Panc1 (cell line): ENCODE measurements around the gene TCF3. TPM values are rescaled to one million over a fixed set of nuclear protein-coding genes. Genes with fewer than 3 reads are reported as not detected.

ENCODE experiments used
- ATAC-seq: fragments of 200-7000 bp; cut with Tn5 transposase; 2 replicates; pipeline ENCODE4 v1.9.1; 2020; ENCODE audit warnings: mild to moderate bottlenecking, moderate library complexity
- BruUV-seq: library from RNA; stranded (reverse); fragments of 400-500 nt; replicated peaks from 2 replicates; lab custom pipeline; 2021; lab: Mats Ljungman, UMichigan
- CTCF ChIA-PET: fragments of 300-600 bp; sonication (Branson Sonifier 250); formaldehyde crosslinking; loops from one replicate; lab custom pipeline; 2022; ENCODE audit warnings: antibody characterized with exemption; lab: Charles Lee
- POLR2A ChIA-PET: fragments of 300-600 bp; sonication (Branson Sonifier 250); formaldehyde crosslinking; loops from one replicate; lab custom pipeline; 2022; ENCODE audit warnings: antibody characterized with exemption; lab: Charles Lee
- DNase-seq: peaks from one replicate; pipeline ENCODE4 v3.0.0-alpha.2; 2010; ENCODE audit warnings: low read depth, low spot score
- H3K27ac ChIP-seq: 2 replicates; pipeline ENCODE4 v1.5.1; 2011; ENCODE audit warnings: mild to moderate bottlenecking, low read length, inconsistent platforms
- H3K27me3 ChIP-seq: fragments of 200-500 bp; sonication (Bioruptor generic); 2 replicates; pipeline ENCODE4 v1.6.0; 2014; ENCODE audit warnings: low read length, inconsistent platforms; ENCODE audit not compliant: control insufficient read depth, insufficient read depth
- H3K36me3 ChIP-seq: fragments of 200-500 bp; sonication (Bioruptor generic); 2 replicates; pipeline ENCODE4 v1.5.1; 2014; ENCODE audit warnings: inconsistent platforms, mild to moderate bottlenecking, low read length, moderate library complexity; ENCODE audit not compliant: control insufficient read depth, insufficient read depth
- H3K4me1 ChIP-seq: 2 replicates; pipeline ENCODE4 v1.5.1; 2011; ENCODE audit warnings: inconsistent platforms, mild to moderate bottlenecking, low read length, moderate library complexity; ENCODE audit not compliant: control insufficient read depth, insufficient read depth
- H3K4me3 ChIP-seq, 2 experiments: 2 replicates each; pipeline ENCODE4 v1.5.1; 2011 to 2012; ENCODE audit warnings: low read depth in 2 of 2, low read length in 2 of 2, mild to moderate bottlenecking in 2 of 2, inconsistent platforms in 1 of 2, moderate library complexity in 1 of 2
- H3K9me3 ChIP-seq: fragments of 200-500 bp; sonication (Bioruptor generic); 2 replicates; pipeline ENCODE4 v1.5.1; 2014; ENCODE audit warnings: low read depth, mild to moderate bottlenecking, inconsistent platforms, low read length, moderate library complexity; ENCODE audit not compliant: control insufficient read depth, insufficient read depth
- POLR2AphosphoS5 ChIP-seq: IDR thresholded peaks from 2 replicates; pipeline ENCODE4 v1.6.1; 2012; ENCODE audit warnings: mild to moderate bottlenecking, low read depth, low read length, moderate library complexity
- SIN3A ChIP-seq: IDR thresholded peaks from 2 replicates; pipeline ENCODE4 v1.6.1; 2012; ENCODE audit warnings: low read depth, mild to moderate bottlenecking, low read length, moderate library complexity, borderline replicate concordance; ENCODE audit not compliant: insufficient read depth
- TCF7L2 ChIP-seq: IDR thresholded peaks from 2 replicates; pipeline ENCODE4 v1.6.1; 2011; ENCODE audit warnings: mild to moderate bottlenecking, low read depth, low read length, inconsistent platforms
- in situ Hi-C: cut with HindIII; loops from 2 replicates; pipeline ENCODE4 v1.10.0; 2016; ENCODE audit warnings: low sequenced_read_pairs, low pct_unique_long_range_greater_than_20kb
- intact Hi-C: fragments of 100-400 bp; cut with micrococcal nuclease; formaldehyde crosslinking; loops from one replicate; pipeline ENCODE4 v1.10.0; 2022; ENCODE audit not compliant: unreplicated experiment
- total RNA-seq: library from RNA; stranded (reverse); gene quantifications from one replicate; pipeline ENCODE4 v1.2.1, GENCODE V29; 2021; ENCODE audit not compliant: unreplicated experiment
- TF ChIP-seq, protein P1 (sequence below), 2 experiments: IDR thresholded peaks; 2 replicates each; pipeline ENCODE4 v1.6.1; 2011 to 2012; ENCODE audit warnings: low read depth in 2 of 2, control low read depth in 1 of 2, low read length in 1 of 2, mild to moderate bottlenecking in 1 of 2, moderate library complexity in 1 of 2; ENCODE audit not compliant: insufficient read depth in 1 of 2
- TF ChIP-seq, protein P2 (sequence below): fragments of 450-650 bp; IDR thresholded peaks from 2 replicates; pipeline ENCODE4 v1.5.1; 2017; ENCODE audit warnings: mild to moderate bottlenecking

The TCF3 gene
- total RNA-seq, 1 experiment from 2014 or later, result 175 TPM

DNA sequence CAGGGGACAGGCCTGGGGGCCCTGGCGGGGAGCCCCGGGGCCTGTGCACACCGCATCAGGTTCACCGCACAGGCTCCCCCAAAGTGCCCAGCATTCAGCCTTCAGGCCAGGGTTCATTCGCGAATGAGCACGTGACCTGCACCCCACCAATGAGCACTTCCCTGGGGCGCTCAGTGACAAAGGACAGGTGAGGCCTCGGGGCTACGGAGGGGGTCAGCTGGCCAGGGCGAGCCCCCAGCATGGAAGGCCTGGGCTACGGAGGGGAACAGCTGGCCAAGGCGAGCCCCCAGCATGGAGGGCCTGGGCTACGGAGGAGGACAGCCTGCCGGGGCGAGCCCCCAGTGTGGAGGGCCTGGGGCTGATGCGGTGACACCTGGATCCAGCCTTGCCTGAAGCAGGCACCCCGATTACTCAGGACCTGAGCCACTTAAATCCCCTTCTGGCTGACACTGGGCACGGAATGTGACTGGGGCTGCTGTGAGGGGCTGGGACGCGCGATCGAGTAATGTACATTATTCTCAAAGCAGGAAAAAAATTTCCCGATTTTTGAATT, 23.1 kb downstream of the TCF3 start:
- intact Hi-C loops, result no loop called here
- no peaks in the 10 kb centered on the region for H3K4me1 ChIP-seq
- H3K27ac ChIP-seq, result no peak overlapping the region
- ATAC-seq, result no peak
- POLR2A ChIA-PET, result no interaction called here
- BruUV-seq, result no TSS peak
- in situ Hi-C loops, result no loop called here
- no peaks in the 10 kb centered on the region for H3K36me3 ChIP-seq
- H3K27me3 ChIP-seq, result no peaks in the 10 kb centered on the region
- DNase-seq, result no peak
- no peak overlapping the region for H3K4me3 ChIP-seq
- TF ChIP-seq, protein P1, sequence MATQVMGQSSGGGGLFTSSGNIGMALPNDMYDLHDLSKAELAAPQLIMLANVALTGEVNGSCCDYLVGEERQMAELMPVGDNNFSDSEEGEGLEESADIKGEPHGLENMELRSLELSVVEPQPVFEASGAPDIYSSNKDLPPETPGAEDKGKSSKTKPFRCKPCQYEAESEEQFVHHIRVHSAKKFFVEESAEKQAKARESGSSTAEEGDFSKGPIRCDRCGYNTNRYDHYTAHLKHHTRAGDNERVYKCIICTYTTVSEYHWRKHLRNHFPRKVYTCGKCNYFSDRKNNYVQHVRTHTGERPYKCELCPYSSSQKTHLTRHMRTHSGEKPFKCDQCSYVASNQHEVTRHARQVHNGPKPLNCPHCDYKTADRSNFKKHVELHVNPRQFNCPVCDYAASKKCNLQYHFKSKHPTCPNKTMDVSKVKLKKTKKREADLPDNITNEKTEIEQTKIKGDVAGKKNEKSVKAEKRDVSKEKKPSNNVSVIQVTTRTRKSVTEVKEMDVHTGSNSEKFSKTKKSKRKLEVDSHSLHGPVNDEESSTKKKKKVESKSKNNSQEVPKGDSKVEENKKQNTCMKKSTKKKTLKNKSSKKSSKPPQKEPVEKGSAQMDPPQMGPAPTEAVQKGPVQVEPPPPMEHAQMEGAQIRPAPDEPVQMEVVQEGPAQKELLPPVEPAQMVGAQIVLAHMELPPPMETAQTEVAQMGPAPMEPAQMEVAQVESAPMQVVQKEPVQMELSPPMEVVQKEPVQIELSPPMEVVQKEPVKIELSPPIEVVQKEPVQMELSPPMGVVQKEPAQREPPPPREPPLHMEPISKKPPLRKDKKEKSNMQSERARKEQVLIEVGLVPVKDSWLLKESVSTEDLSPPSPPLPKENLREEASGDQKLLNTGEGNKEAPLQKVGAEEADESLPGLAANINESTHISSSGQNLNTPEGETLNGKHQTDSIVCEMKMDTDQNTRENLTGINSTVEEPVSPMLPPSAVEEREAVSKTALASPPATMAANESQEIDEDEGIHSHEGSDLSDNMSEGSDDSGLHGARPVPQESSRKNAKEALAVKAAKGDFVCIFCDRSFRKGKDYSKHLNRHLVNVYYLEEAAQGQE (IDR thresholded peaks at IDR 0.05; ENCODE audit: insufficient read depth in 1 of 2, low read depth in 2 of 2, low read length in 1 of 2), result no peak
- no peak for TF ChIP-seq TCF7L2
- no peak for TF ChIP-seq POLR2AphosphoS5
- CTCF ChIA-PET, result no interaction called here
- H3K9me3 ChIP-seq, result no peaks in the 10 kb centered on the region

DNA sequence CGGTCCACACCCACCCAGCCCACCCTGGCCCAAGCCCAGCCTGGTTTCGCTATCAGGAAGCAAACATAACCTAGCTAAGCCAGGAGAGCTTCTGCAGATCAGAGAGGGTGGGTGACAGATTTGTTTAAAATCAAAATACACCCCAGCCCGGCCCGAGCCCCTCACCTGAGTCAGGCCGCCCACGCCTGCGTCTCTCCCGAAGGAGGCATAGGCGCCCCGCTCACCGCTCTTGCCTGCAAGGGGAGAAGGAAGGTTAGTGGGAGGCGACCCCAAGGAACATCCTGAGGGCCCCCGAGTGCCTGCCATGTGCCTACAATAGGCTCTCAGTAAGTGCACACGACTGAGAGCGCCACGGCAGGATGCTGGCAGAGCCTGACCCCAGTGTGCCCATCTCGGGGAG, 25.2 kb downstream of the TCF3 start:
- H3K27ac ChIP-seq, result no peak overlapping the region
- H3K4me3 ChIP-seq, result no peak overlapping the region
- DNase-seq (no peak), ATAC-seq (no peak)
- intact Hi-C loops, result no loop called here
- no peaks in the 10 kb centered on the region for H3K27me3 ChIP-seq
- no TSS peak for BruUV-seq
- ChIA-PET CTCF (no interaction called here), POLR2A (no interaction called here)
- no peaks in the 10 kb centered on the region for H3K4me1 ChIP-seq
- TF ChIP-seq, protein P2, sequence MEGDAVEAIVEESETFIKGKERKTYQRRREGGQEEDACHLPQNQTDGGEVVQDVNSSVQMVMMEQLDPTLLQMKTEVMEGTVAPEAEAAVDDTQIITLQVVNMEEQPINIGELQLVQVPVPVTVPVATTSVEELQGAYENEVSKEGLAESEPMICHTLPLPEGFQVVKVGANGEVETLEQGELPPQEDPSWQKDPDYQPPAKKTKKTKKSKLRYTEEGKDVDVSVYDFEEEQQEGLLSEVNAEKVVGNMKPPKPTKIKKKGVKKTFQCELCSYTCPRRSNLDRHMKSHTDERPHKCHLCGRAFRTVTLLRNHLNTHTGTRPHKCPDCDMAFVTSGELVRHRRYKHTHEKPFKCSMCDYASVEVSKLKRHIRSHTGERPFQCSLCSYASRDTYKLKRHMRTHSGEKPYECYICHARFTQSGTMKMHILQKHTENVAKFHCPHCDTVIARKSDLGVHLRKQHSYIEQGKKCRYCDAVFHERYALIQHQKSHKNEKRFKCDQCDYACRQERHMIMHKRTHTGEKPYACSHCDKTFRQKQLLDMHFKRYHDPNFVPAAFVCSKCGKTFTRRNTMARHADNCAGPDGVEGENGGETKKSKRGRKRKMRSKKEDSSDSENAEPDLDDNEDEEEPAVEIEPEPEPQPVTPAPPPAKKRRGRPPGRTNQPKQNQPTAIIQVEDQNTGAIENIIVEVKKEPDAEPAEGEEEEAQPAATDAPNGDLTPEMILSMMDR, result no peak
- TF ChIP-seq, protein P1 (IDR thresholded peaks at IDR 0.05; ENCODE audit: insufficient read depth in 1 of 2, low read depth in 2 of 2, low read length in 1 of 2), result no peak
- TF ChIP-seq SIN3A (no peak), TCF7L2 (no peak), POLR2AphosphoS5 (no peak)
- no peaks in the 10 kb centered on the region for H3K36me3 ChIP-seq
- in situ Hi-C loops, result no loop called here
- H3K9me3 ChIP-seq, result no peaks in the 10 kb centered on the region
